Right hindlimb (tissue), 1 donor: ENCODE measurements around the gene ZNF865.
"Not testable (repeated sequence)": the region's sequence is repeated elsewhere in the genome, so short reads cannot be mapped to it uniquely, and the experiment has no call there.

Experiments used
- DNase-seq: peaks from one replicate; pipeline ENCODE4 v3.0.0-alpha.2; 2018

The ZNF865 gene

DNA sequence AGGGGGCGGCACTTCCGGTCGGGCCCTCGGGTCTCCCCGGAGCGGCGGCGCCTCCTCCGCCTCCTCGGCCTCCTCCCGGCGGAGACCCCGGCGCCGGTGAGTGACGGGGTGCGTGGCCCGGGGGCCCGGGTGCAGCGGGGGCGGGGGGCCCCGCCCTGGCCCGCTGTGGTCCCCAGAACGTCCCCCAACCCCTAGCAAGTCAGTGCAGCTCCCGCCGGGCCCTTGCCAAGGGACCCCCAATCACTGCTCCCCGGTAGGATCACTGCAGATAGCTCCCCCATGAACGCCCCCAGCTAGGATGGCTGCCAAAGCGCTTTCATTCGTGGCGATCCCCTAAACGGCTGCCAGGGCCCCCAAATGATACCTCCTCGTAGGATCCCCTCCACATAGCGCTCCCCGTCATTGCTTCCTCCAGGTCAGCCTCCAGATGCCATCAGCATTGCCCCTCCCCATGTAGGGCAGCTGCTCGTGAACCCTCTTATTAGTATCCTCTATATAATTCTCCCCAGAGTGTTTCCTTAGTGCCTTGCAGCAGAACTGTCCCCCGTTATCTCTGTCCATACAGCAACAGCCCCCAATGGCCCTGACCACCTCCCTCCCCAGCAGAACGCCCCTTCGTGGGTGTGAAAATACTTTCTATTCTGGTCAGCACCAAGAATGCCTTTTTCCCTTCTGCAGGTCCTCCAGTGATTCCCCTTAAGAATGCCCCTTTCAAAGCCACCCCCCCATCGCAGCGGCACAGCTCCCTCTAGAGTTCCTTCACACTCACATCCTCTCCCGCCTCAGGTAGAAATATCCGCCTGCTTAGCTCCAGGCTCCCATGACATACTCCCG is at the start of gene ZNF865:
Gene ZNF865, plus strand, starts transcription at position 11 of the 834 bp plus-strand sequence. CDS start 7,972 bp downstream, outside the sequence.
- DNase-seq, result peak; percentile 86

DNA sequence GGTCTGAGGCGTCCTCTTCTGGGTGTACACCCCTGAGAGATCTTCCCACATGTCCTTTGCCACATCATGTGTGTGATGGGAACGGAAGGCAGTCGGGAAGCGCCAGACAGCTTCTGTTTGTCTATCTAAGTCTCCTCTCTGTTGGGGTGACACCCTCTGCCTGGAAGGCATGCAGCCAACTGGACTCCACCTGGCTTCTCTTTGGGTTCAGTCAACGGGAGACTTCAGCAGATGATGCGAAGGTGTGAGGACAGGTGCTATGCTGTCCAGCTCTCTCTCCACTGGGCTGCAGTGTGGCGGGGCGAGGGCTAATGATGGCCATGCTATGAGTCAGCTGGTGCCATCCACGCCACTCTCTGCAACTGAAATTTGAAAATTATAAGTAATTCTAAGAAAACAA is 45.8 kb upstream of the ZNF865 start:
- no peak for DNase-seq

DNA sequence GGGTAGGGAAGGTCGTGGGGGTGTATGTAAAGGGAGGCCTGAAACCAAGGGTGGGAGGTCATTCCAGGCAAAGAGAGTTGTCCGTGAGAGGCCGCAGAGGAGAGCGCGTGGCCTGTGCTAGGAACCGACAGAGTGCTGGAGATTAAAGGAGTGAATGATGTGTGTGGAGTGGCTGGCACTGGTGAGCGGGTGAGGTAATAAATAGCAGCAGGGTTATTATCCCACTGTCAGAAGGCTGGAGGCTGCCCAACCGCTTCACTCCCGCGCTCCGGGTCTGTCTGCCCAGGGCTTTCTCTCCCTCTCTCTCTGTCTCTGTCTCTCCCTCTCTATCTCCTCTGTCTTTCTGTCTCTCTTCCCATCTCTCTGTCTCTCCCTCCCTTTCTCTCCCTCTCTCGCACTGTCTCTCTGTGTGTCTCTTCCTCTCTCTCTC is 42.2 kb upstream of the ZNF865 start:
- peak; percentile 52 for DNase-seq

DNA sequence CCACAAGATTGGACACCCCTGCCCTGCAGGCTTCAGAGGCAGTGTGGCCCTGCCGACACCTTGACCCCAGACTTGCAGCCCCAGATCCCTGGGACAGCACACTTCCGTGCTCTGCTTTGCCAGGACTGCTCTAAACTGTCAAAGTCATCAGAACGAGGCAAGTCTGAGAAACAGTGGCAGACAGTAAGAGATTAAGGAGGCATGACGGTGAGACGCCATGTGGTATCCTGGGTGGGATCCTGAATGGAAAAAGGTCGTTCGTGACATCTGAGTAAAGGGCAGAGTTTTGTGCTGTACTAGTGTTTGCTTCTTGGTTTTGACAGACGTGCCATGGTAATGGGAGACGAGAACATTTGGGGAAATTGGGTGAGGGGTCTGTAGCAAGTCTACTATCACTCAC is 38.6 kb upstream of the ZNF865 start:
- DNase-seq, result no peak

DNA sequence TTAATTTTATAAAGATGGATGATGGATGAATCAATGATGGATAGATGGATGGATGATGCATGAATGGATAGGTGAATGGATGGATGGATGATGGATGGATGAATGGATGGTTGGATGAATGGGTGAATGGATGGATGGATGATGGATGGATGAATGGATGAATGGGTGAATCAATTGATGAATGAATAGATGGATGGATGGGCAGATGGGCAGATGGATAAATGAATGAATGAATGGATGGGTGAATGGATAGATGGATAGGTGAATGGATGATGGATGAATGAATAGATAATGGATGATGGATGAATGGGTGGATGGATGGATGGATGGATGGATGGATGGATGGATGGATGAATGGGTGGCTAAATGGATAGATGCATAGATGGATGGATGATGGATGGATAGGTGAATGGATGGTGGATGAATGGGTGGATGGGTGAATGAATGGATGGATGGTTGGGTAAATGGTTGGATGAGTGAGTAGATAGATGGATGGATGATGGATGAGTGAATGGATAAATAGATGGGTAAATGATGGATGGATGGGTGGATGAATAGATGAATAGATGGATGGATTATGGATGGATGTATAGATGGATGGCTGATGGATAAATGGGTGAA is 37.6 kb upstream of the ZNF865 start:
- DNase-seq, result no peak

DNA sequence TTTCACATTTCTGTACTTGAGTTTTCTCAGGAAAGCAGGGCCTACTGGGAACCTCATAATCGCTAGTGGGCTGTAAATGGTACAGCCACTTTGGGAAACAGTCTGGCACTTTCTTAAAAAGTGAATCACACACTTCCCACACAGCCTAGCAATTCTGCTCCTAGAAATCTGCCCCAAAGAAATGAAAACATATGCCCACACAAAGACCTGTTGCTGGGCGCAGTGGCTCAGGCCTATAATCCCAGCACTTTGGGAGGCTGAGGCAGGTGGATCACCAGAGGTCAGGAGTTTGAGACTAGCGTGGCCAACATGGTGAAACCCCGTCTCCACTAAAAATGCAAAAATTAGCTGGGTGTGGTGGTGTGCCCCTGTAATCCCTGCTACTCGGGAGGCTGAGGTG is 36.0 kb upstream of the ZNF865 start:
- DNase-seq, result not testable (repeated sequence)

DNA sequence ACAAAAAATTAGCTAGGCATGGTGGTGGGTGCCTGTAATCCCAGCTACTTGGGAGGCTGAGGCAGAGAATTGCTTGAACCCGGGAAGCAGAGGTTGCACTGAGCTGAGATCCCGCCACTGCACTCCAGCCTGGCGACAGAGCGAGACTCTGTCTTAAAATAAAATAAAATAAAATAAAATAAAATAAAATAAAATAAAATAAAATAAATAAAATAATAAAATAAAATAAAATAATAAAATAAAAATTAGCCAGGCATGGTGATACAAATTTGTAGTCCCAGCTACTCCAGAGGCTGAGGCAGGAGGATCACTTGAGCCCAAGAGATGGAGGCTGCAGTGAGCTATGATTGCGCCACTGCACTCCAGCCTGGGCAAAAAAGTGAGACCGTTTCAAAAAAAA is 31.5 kb upstream of the ZNF865 start:
- not testable (repeated sequence) for DNase-seq

DNA sequence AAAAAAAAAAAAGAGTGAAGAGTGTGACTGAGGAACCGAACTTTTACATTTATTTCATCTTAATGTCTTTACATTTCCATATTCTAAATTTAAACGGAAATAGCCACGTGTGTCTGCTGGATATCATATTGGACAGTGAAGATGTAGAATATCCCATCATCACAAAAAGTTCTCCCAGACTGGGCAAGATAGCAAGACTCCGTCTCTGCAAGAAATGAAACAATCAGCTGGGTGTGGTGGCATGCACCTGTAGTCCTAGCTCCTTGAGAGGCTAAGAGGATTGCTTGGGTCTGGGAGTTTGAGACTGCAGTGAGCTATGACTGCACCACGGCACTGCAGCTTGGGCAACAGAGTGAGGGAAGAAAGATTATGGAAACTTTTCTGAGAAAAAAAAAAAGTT is 28.7 kb upstream of the ZNF865 start:
- DNase-seq, result no peak

DNA sequence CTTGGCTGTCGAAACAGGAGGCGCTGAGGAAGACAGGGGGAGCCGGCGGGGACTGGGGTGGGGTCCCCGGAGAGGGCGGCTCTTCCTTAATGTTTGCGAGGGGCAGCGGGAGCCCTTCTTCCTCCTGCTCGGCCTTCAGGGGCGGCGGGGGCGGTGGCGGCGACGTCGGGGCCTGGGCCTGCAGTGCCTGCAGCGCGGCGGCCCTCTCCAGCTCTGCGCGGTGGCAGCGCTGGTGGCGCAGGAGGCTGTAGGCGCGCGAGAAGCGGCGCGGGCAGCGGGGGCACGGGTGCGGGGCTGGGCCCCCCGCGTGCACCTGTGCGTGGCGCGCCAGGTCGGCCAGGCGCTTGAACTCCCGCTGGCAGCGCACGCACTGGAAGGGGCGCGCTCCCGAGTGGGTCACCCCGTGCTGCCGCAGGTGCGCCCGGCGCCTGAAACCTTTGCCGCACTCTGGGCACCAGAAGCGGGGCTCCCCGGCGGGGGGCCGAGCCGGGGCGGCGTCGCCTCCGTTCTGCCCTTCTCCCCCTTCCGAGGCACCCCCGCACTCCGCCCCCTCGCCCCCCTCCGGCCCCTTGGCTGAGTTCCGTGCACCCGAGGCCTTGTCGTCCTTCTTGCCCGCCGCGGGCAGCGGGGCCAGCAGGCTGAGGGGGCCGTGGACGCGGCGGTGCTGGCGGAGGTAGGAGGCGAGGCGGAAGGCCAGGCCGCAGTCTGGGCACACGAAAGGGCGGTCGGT is 27.3 kb upstream of the ZNF865 start:
- no peak for DNase-seq

DNA sequence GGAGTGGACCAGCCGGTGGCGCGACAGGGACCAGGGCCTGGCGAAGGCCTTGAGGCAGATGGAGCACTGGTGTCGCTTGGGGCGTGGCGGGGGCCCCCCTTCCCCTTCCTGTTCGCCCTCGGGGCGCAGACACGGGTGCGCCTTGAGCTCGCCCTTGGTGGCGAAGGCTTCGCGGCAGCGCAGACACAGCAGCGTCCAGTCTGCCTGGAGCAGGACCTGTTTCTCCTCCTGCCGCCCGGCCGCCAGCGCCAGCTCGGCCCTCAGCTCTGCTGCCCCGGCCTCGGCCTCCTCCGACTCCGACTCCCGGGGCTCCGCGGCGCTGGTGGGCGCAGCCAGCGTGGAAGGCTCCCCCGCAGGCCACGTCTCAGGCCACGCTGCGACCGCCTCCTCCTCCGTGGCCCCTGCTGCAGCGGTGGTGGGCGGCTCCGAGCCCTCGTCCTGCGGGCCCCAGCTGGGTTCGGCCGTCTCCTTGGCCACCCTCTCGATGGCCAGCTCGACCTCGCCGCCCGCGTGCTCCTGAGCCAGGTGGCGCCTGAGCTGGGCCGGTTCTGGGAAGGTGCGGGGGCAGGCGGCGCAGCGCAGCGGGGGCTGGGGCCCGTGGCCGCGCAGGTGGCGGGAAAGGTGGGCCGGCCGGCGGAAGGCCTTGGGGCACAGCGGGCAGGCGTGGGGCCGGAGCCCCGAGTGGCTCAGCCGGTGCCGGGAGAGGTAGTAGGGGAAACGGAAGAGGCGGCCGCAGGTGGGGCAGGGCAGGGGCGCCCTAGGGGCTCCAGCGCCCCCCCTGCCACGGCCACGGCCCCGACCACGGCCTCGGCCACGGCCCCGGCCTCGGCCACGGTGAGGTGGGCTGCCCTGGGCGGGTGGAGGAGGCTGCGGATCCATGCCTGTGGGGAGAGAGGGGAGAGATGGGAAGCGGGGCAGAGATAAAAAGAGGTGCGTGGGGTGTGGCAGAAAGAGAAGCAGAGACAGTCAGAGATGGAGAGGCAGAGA is 26.4 kb upstream of the ZNF865 start:
- no peak for DNase-seq

DNA sequence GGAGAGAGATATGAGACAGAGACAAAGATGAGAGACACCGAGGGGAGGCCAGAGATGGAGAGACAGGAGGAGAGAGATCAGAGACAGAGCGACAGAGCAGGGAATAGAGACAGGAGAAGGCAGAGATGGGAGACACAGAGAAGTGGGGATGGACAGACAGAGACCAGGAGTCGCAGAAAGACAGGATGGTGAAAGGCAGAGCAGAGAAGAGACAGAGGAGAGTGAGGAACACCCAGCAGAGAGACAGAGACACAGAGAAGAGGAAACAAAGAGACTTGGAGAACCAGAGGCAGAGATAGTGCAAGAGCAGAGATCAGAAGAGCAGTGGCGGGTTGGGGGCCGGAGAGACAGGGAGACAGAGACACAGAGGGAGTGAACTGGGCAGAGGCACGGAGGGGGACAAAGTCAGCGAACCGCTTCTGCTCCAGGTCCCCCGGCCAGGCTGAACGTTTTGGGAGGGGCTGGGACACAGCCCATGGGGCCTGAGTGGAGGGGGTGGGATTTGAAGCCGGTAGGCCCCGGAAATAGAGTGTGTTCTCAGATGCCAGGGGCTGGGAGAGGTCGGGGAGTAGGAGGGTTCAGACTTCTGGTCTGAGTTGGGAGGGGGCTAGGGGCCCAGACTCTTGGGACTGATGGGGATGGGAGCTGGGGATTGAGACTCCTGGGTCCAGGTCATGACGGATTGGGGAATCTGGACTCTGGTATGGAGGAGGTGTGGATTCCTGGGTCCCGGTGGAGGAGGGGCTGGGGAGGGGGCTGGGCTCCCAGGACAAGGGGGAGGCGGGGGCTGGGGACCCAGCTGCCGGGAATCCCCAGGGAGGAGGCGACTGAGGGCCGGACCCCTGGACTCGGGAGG is 25.5 kb upstream of the ZNF865 start:
- peak; percentile 70 for DNase-seq

DNA sequence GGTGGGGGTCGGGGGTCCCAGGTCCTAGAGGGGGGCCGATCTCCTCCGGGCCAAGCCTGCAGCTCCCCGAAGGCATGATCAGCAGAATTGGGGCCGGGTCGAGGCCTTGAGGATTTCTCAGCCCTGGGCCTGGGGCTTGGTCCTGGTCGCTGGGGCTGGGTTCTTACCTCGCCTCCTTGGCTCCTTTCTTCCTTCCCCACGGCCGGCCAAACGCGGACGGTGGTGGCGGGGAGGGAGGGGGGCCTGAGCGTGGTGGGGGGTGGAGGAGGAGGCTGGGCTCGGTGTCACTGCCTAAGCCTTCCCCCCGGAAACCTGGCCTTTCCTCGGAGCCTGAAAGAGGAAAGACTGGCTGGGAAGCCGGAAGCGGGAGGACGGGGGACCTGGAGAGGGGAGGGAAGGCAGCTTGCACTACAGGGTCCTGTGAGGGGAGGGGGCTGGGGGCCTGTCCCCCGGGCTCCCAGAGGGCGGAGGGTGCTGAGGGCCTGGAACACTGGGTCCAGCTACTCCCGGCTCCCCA is 24.8 kb upstream of the ZNF865 start, which contains the start of gene ZNF579:
Gene ZNF579, minus strand, starts transcription at position 221 of the 517 bp plus-strand sequence. CDS start 1,209 bp downstream, outside the sequence.
- DNase-seq, result peak; percentile 93

DNA sequence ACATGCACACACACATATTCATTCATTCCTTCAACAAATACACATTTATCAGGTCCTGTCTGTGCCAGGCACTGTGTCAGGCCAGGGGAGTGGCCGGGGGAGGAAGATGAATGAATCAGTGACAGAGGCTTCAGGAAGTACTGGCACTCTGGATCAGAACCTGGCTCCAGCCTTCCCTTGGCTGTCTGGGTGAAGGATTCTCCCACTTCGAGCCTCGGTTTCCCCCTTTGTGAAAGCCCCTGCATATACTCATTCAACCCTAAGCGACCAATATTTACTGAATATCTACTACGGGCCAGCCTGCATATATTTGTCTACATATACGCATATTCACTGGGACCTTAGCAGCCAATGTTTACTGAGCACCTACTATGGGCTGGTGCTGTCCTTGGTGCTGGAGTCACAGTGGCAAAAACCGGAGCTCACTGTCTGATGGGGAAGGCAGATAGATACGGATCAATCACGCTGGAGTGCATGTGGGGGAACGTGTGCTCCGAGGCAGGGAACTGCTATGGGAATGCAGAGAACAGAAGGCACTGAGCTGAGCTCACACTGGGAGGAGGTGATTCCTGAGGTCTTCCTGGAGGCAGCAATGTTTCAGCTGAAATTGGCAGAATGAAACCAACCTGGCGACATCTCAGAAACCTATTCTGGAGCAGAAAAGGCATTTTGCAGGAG is 24.2 kb upstream of the ZNF865 start:
- peak; percentile 12 for DNase-seq

DNA sequence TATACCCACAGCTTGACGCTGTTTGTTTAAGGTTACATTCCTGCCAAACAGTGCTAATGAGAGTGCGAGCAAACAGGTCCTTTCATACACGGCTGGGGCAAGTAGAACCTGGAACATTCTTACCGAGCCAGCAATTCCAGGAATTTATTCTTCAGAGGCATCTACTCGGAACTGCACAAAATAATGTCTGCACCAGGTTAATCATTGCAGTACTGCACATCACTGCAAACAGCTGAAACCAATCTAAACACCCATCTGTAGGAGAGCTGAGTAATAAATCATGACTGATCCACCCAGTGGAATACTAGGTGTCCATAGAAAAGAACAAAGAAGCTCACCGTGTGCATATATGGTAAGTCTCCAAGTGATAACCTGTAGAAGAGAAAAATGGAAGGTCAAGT is 23.6 kb upstream of the ZNF865 start:
- DNase-seq, result no peak

DNA sequence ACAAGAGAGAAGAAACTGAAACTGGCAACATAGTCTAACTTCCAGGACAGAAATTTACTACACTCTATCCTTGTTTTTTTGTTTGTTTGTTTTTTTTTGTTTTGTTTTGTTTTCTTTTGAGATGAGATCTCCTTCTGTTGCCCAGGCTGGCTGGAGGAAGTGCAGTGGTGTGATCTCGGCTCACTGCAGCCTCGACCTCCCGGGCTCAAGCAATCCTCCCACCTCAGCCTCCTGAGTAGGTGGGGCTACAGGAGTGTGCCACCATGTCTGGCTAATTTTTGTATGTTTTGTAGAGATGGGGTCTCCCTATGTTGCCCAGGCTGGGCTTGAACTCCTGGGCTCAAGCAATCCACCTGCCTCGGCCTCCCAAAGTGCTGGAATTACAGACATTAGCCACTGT is 23.2 kb upstream of the ZNF865 start:
- not testable (repeated sequence) for DNase-seq

DNA sequence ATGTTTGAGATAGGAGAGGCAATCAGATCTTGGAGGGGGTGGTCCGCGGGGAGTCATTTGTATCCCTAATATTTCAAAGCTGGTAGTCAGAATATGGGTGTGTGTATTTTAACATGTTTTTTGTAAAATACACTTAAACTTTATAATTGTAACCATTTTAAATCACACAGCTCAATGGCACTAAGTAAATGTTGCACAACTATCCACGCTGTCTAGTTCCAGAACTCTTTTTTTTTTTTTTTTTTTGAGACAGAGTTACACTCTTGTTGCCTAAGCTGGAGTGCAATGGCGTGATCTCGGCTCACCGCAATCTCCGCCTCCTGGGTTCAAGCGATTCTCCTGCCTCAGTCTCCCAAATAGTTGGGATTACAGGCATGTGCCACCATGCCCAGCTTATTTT is 21.6 kb upstream of the ZNF865 start:
- not testable (repeated sequence) for DNase-seq

DNA sequence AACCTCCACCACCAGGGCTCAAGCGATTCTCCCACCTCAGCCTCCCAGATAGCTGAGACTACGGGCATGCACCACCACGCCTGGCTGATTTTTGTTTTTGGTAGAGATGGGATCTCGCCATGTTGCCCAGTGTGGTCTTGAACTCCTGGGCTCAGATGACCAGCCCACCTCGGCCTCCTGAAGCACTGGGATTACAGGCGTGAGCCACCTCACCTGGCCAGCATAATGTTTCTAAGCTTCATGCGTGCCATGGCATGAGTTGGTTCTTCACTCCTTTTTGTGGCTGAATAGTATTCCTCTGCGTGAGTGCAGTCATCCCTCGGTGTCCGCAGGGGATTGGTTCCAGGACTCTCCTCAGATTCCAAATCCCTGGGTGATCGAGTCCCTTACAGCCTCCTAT is 20.6 kb upstream of the ZNF865 start:
- no peak for DNase-seq

DNA sequence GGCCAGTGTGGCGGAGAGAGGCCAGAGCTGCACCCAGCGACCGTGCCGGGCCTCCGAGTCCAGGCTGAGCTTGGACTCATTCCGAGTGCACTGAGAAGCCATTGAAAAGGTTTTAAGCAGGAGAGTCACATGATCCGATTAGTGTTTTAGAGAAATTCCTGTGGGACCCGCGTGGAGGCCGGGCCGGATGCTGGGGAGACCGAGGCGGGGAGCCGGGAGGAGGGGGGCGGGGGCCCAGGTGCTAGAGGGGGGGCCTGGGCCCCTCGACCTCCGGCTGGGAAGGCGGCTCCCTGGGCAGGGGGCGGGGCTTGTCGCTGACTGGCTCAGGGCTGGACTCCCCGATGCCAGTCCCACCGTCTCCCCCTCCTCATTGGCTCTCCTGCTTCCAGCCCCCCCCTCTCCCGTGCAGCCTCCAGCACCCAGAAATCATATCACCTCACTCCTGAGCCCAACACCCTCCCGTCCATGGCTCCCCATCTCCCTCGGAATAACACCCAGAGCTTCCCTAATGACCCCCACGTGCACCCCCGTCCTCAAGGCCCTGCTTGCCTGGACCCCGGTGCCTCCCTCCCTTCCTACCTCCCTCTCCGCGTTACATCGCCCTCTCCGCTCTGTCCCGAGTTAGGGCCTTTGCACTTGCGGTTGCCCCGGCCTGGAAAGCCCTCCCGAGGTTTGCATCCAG is 19.6 kb upstream of the ZNF865 start:
- peak; percentile 94 for DNase-seq

DNA sequence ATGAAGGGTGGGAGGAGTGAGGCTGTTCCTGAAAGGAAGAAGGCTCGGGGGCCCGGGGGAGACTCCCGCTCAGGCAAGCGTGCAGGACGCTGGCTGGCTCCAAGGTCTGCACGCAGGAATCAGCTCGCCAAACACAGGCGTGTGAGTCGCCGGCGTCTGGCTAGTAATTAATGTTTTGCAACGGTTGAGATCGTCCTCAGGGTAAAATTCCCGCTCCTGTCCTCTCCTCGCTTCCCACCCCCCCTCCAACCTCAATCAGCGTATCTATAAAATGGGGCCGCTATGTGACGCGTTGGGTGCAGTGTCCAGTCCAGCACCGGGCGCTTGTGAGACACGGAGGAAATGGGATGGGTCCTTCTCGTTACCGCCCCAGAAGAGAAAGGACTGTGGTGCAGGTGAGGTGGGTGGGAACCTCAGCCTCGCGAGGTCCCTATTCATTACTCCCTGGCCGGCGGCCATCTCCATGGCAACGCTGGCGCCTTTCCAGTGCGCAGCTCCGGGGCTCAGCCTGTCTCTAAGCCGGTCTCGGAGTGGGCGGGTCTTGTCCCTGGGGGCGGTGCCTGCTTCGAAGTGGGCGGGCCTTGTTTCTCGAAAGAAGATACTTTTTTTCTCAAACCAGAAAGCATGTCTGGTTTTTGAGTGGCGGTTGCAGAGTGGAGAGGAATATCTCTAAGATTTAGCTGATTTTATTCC is 18.3 kb upstream of the ZNF865 start:
- DNase-seq, result peak; percentile 95
